HG03196 (cell line): Measurements from ENCODE around the gene RSRP1.

Source experiments
- ATAC-seq: cut with Tn5 transposase; IDR thresholded peaks from one replicate; pipeline ENCODE4 v1.9.1; 2021; ENCODE audit not compliant: unreplicated experiment

The RSRP1 gene

DNA sequence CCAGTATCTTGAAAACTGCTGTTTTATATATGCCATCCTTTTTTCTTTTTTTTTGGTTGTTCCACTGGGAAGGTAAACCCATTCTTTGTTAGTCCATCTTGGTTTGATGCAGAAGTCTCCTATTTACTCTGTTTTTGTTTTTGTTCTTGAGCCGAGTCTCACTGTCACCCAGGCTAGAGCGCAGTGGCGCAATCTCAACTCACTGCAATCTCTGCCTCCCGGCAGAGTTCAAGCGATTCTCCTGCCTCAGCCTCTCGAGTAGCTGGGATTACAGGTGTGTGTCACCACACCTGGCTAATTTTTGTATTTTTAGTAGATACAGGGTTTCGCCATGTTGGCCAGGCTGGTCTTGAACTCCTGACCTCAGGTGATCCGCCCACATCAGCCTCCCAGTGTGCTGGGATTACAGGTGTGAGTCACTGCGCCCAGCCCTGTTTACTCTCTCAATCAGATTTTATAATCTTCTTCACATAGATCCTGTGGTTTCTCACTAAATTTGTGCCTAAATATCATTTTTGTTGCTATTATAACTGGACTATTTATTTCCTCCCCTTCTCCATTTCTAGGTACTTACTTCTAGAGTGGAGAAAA lies 27.5 kb downstream of the RSRP1 start:
- ATAC-seq, result no peak

DNA sequence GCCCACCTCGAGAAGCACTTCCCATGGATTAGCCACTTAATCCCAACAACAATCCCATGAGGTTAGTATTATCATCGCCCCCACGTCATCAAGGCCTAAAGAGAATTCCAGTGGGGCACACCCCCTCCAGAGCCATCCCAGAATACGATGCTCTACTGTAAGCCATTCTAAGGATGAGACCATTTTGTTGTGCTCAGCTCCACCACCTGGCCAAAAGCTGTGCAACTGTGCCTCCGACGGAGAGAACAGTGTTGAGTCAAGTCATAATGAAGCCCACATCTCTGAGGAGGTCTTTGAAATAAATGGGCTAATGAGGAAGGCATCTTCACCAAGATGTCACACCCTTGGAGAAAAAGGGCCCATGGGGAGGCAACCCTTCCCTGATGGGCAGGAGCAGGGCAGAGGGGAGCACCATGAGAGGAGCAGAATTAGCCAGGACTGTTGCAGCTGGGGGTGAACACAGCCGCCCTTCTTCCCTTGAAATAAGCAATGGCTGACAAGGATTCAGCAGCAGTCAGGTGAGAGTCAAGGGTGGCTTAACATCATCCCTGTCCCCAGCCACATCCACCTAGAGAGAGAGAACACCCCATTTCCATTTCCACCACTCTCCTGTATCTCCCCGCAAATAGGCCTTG lies 29.5 kb downstream of the RSRP1 start:
- ATAC-seq, result no peak

GRCh38 chr1:25217015-25217414 lies 30.2 kb downstream of the RSRP1 start:
- no peak for ATAC-seq

- no peak for ATAC-seq
Measured at GRCh38 chr1:25216123-25216522, 31.1 kb downstream of the RSRP1 start.

DNA sequence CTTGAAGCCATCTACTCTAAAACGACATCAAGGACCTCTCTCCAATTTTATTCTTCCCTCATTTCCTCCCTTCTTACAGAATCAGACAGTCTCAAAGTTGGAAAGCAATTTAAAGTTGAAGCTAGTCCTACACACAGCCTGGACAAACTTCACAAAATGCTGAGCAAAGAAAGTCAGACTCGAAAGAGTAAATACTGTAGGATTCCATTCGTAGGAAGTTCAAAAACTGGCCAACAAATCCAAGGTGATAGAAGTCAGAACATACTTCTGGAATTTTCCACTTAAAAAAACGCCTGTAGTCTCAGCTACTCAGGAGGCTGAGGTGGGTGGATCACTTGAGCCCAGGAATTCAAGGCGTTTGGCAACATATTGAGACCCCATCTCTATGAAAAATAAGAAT lies 34.5 kb downstream of the RSRP1 start:
- ATAC-seq, result no peak

GRCh38 chr1:25210728-25211127 lies 36.5 kb downstream of the RSRP1 start:
- no peak for ATAC-seq

- ATAC-seq, result no peak
Measured at GRCh38 chr1:25209516-25209915, 37.7 kb downstream of the RSRP1 start.

DNA sequence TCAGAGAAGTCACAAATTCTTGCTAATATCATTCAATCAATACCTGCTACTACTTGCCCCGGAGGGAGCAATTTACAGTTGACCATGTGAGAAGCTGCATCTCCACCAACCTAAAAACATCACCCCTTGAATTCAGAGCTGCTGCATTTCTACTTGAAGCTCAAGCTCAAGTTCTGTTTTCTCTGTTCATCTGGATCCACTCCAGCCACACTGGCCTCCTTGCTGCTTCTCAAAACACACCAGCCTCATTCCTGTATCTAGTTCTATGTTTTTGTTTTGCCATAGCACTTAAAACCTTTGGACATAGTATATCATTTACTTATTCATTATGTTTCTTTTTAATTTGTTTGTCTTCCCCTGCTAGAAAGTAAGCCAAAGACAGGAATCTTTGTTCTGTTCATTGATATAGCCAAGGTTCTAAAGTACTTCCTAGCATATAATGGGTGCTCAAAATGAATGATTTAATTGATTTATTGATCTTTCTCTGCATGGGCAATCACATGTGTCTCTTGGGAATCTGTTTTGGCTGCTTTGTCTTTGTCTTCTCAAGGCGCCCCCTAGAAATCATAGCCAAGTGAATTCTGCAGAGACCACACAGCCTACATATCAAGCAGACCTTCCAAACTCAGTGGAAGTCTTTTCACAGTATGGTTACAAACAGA lies 38.6 kb downstream of the RSRP1 start:
- no peak for ATAC-seq

- no peak for ATAC-seq
Measured at GRCh38 chr1:25208092-25208491, 39.2 kb downstream of the RSRP1 start.

GRCh38 chr1:25206201-25206600 lies 41.1 kb downstream of the RSRP1 start:
- no peak for ATAC-seq

DNA sequence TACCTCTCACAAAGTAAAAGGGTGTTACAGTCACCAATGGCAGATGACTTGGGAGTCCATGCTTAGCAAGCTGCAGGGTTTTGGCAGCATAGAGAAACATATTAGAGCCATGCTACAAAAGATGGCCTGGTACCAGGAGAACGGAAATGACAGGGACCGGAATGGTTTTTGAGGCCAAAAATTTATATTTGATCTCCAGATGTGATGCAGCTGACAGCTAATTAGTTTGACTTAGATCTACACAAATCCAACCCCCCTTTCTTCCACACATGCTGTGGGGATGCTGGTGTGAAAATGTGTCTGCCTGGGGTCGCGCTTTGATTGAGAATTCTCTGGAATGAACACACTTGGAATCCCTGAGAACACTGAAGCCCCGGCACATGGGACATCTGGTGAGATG lies 41.5 kb downstream of the RSRP1 start:
- no peak for ATAC-seq

- no peak for ATAC-seq
Measured at GRCh38 chr1:25204797-25205480, 42.3 kb downstream of the RSRP1 start.

- no peak for ATAC-seq
Measured at GRCh38 chr1:25201006-25201405, 46.2 kb downstream of the RSRP1 start.

DNA sequence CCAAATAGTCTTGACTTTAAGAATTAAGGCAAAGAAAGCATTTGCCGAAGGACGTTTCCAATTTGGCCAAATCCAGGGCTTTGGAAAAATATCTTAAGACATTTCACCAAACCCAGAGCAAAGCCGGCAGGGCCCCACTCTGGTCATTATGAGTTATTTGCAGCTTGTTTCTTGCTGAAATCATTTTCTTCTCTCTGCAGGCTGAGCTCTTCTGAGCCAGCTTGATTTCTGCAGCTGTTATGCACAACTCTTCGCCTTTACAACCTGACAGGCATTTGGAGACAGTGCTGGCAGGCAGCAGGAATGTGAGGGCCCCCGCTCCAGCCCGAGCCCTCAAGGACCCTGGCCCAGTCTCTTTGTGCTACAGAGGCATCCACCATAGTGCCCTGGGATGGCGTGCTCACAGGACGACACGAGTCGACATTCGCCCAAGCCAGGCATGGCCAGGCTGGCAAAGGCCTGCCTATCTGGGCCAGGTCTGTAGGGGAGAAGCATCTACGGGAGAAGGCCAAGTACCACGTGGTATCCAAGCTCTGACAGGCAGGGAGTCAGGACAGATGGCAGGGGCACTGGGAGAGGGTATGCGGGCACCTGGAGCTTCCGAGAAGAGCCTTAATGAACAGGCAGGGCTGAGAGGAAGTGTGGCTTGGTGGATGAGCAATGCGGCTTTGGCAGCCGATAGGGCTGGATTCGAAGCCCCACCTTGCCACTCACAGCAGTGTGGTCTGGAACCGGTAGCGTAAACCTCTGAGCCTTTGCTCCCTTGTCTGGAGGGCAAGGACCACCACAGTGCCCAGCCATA lies 47.2 kb downstream of the RSRP1 start:
- ATAC-seq, result no peak

GRCh38 chr1:25198663-25199252 lies 48.5 kb downstream of the RSRP1 start:
- no peak for ATAC-seq

- no peak for ATAC-seq
Measured at GRCh38 chr1:25197982-25198662, 49.1 kb downstream of the RSRP1 start.

- ATAC-seq, result no peak
Measured at GRCh38 chr1:25197235-25197975, 49.8 kb downstream of the RSRP1 start.

DNA sequence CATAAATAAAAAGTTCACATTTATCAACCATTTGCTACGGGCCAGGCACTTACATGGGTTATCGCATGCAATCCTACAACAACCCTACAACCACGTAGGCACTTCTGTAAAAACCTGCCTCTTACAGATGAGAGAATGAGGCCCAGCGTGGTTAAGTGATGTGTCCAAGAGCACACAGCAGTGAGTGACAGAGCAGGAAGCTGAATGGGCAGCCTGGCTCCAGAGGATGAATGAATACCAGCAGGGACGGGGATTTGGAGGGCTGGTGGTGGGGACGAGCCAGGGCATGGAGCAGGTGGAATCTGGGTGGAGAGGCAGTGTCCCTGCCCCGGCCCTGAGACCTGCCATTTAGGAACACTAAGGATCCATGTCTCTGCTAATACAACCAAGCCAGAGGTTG lies 50.4 kb downstream of the RSRP1 start:
- no peak for ATAC-seq

- ATAC-seq, result no peak
Measured at GRCh38 chr1:25195835-25196234, 51.4 kb downstream of the RSRP1 start.
